TTC549 (cell line): ENCODE measurements around the gene PTPRU.

Experiments
- FAIRE-seq: peaks from 2 replicates; lab custom pipeline; 2012; peaks lifted over from hg19 to GRCh38; lab: Jason Lieb, UNC

PTPRU gene

GRCh38 chr1:29365906-29366670, 129.8 kb downstream of the PTPRU start:
- no peak for FAIRE-seq

GRCh38 chr1:29368936-29369932, 132.9 kb downstream of the PTPRU start:
- FAIRE-seq, result no peak

- FAIRE-seq, result no peak
These were observed 133.7 kb downstream of the PTPRU start for GRCh38 chr1:29370067-29370466.

GRCh38 chr1:29371332-29371731, 135.0 kb downstream of the PTPRU start:
- no peak for FAIRE-seq

- FAIRE-seq, result no peak
These were observed 135.8 kb downstream of the PTPRU start for GRCh38 chr1:29372108-29372507.
